ENCODE data around the gene ACAA2. TPM values are rescaled to one million over a fixed set of nuclear protein-coding genes. Genes with fewer than 3 reads are reported as not detected.

Gene ACAA2
- total RNA-seq (1 to 10 TPM; 5.7 to 6.2 TPM), total RNA-seq (9.1 to 66.5 (median 23.7) reads per million in 172 experiments)
- polyA plus RNA-seq (2013, experiment 1 of 2): 36.4 TPM
- 33.9 TPM for polyA plus RNA-seq (2013, experiment 2 of 2)

GRCh38 chr18:49813319-49814146, at the start of gene ACAA2:
Gene ACAA2 (minus strand): TSS chr18:49813533. CDS start chr18:49813484, 49 bp downstream.
- CTCF ChIA-PET: no interaction called here
- Histone ChIP-seq H3K27ac (ENCODE audit: low read depth in 1 of 2, low read length in 2 of 2) (peak within 1 kb of the TSS; percentile 90 to 96), H3K4me1 (ENCODE audit: insufficient read depth, low read length) (peaks cover 35% of the 10 kb centered on the region), H3K27me3 (ENCODE audit: control insufficient read depth in 1 of 2, insufficient read depth in 2 of 2, low read length in 2 of 2) (no peaks in the 10 kb centered on the region), H3K4me3 (ENCODE audit: low read length) (peak within 1 kb of the TSS; percentile 96), H3K36me3 (ENCODE audit: insufficient read depth, low read length) (no peaks in the 10 kb centered on the region), H3K9me3 (ENCODE audit: control insufficient read depth in 1 of 2, insufficient read depth in 1 of 2, low read length in 2 of 2) (no peaks in the 10 kb centered on the region)
- H3K4me1 Mint-ChIP-seq (ENCODE audit: low read depth): peaks cover 63% of the 10 kb centered on the region
- no peaks in the 10 kb centered on the region for H3K27me3 Mint-ChIP-seq
- ATAC-seq (ENCODE audit: poor library complexity) (peak; percentile 80), DNase-seq (peak; percentile 53 to 89 (median 72))
- peaks cover 5% of the 10 kb centered on the region for H3K9me3 Mint-ChIP-seq
- H3K4me3 Mint-ChIP-seq: peak within 1 kb of the TSS; percentile 100
- intact Hi-C loops (cut with DNase I, micrococcal nuclease): loop anchor here (5.0 to 10.0 kb wide), 4 partner anchors 61 to 869 kb away; partner anchors contain the start of genes CXXC1 (in 1 of the 2) and MBD1 (in 1 of the 2)
- H3K27ac Mint-ChIP-seq: peak within 1 kb of the TSS; percentile 87
- no peak for TF ChIP-seq CTCF (IDR thresholded peaks at IDR 0.05)
- POLR2A ChIA-PET: interaction anchor here (0.5 to 1.2 kb wide), 9 partner anchors 9 to 862 kb away, joined by 3 to 5 read pairs (median 3); partner anchors contain the start of genes C18orf32 and DYM
- H3K36me3 Mint-ChIP-seq (ENCODE audit: low read depth): peaks cover 37% of the 10 kb centered on the region

- no peak overlapping the region for H3K27ac Mint-ChIP-seq
- intact Hi-C loops (cut with DNase I, micrococcal nuclease): no loop called here
- H3K4me3 Mint-ChIP-seq: no peak overlapping the region
- no peaks in the 10 kb centered on the region for H3K36me3 ChIP-seq (ENCODE audit: insufficient read depth, low read length)
- H3K9me3 Mint-ChIP-seq: no peaks in the 10 kb centered on the region
- ChIA-PET POLR2A (interaction anchor here (0.6 kb wide), 1 partner anchor 8 kb away, joined by 3 read pairs; no protein-coding TSS in a partner anchor), CTCF (interaction anchor here (0.7 to 5.2 kb wide), 2 partner anchors 305 to 353 kb away, joined by 3 to 42 read pairs; no protein-coding TSS in a partner anchor)
- no peak overlapping the region for H3K4me3 ChIP-seq (ENCODE audit: low read length)
- H3K27me3 ChIP-seq (ENCODE audit: control insufficient read depth in 1 of 2, insufficient read depth in 2 of 2, low read length in 2 of 2): no peaks in the 10 kb centered on the region
- peaks cover 5% of the 10 kb centered on the region for H3K27me3 Mint-ChIP-seq
- H3K9me3 ChIP-seq (ENCODE audit: control insufficient read depth in 1 of 2, insufficient read depth in 1 of 2, low read length in 2 of 2): no peaks in the 10 kb centered on the region
- no peak for DNase-seq
- no peaks in the 10 kb centered on the region for H3K4me1 Mint-ChIP-seq (ENCODE audit: low read depth)
- no peak for ATAC-seq (ENCODE audit: poor library complexity)
- no peak for TF ChIP-seq CTCF (IDR thresholded peaks at IDR 0.05)
- no peaks in the 10 kb centered on the region for H3K36me3 Mint-ChIP-seq (ENCODE audit: low read depth)
- no peak overlapping the region for H3K27ac ChIP-seq (ENCODE audit: low read depth in 1 of 2, low read length in 2 of 2)
- H3K4me1 ChIP-seq (ENCODE audit: insufficient read depth, low read length): peaks cover 9% of the 10 kb centered on the region
Observed at GRCh38 chr18:49862656-49863385, 49.5 kb upstream of the ACAA2 start.

GRCh38 chr18:49861659-49862058, 48.3 kb upstream of the ACAA2 start:
- Histone ChIP-seq H3K4me1 (ENCODE audit: insufficient read depth, low read length) (peaks cover 9% of the 10 kb centered on the region), H3K27ac (ENCODE audit: low read depth in 1 of 2, low read length in 2 of 2) (no peak overlapping the region), H3K36me3 (ENCODE audit: insufficient read depth, low read length) (no peaks in the 10 kb centered on the region), H3K9me3 (ENCODE audit: control insufficient read depth in 1 of 2, insufficient read depth in 1 of 2, low read length in 2 of 2) (no peaks in the 10 kb centered on the region), H3K4me3 (ENCODE audit: low read length) (no peak overlapping the region), H3K27me3 (ENCODE audit: control insufficient read depth in 1 of 2, insufficient read depth in 2 of 2, low read length in 2 of 2) (no peaks in the 10 kb centered on the region)
- Mint-ChIP-seq H3K27ac (no peak overlapping the region), H3K36me3 (ENCODE audit: low read depth) (no peaks in the 10 kb centered on the region), H3K27me3 (peaks cover 5% of the 10 kb centered on the region), H3K9me3 (no peaks in the 10 kb centered on the region), H3K4me3 (no peak overlapping the region), H3K4me1 (ENCODE audit: low read depth) (no peaks in the 10 kb centered on the region)
- DNase-seq (peak in 3 of 14 experiments; percentile 31 to 42 (median 33)), ATAC-seq (ENCODE audit: poor library complexity) (no peak)
- POLR2A ChIA-PET: no interaction called here
- CTCF ChIA-PET: interaction anchor here (0.7 to 5.2 kb wide), 2 partner anchors 104 to 352 kb away, joined by 3 to 42 read pairs; no protein-coding TSS in a partner anchor
- intact Hi-C loops (cut with DNase I, micrococcal nuclease): loop anchor here (1.0 to 2.0 kb wide), 2 partner anchors 302 to 1185 kb away; no protein-coding TSS in a partner anchor
- peak; percentile 48 for TF ChIP-seq CTCF (IDR thresholded peaks at IDR 0.05)
